ENCODE data around the gene AMPD3.

Gene AMPD3

GRCh38 chr11:10541561-10541930, 86.5 kb downstream of the AMPD3 start:
- no peak for DNase-seq

GRCh38 chr11:10542776-10543175, 87.7 kb downstream of the AMPD3 start:
- DNase-seq, result no peak

GRCh38 chr11:10543782-10544181, 88.7 kb downstream of the AMPD3 start:
- no peak for DNase-seq

GRCh38 chr11:10544491-10545465, 89.7 kb downstream of the AMPD3 start:
- no peak for DNase-seq

GRCh38 chr11:10550503-10551289, 95.6 kb downstream of the AMPD3 start:
- DNase-seq, result no peak

- no peak for DNase-seq
Measured at GRCh38 chr11:10551290-10551592, 96.2 kb downstream of the AMPD3 start.

GRCh38 chr11:10551845-10552352, 96.8 kb downstream of the AMPD3 start:
- DNase-seq, result no peak

- DNase-seq, result no peak
Measured at GRCh38 chr11:10556590-10556989, 101.5 kb downstream of the AMPD3 start.

Data from OCI-M1 (cell line).